GM12865 (cell line): ENCODE results near the gene CPA1.

ENCODE experiments used
- DNase-seq: peaks from one replicate; pipeline ENCODE4 v3.0.0; 2010; ENCODE audit warnings: low read depth
- H3K4me3 ChIP-seq: 2 replicates; pipeline ENCODE4 v1.5.1; 2011; ENCODE audit warnings: mild to moderate bottlenecking, low read depth, low read length, control low read depth
- CTCF ChIP-seq: IDR thresholded peaks from 2 replicates; pipeline ENCODE4 v1.5.1; 2011; ENCODE audit warnings: low read length, control low read depth, low read depth, inconsistent platforms; ENCODE audit not compliant: insufficient read depth; ENCODE audit errors: missing control alignments

The CPA1 gene

GRCh38 chr7:130367088-130367755 lies 13.1 kb upstream of the CPA1 start:
- no peak overlapping the region for H3K4me3 ChIP-seq
- TF ChIP-seq CTCF, result no peak
- no peak for DNase-seq

GRCh38 chr7:130367836-130368746 lies 12.2 kb upstream of the CPA1 start:
- TF ChIP-seq CTCF, result no peak
- no peak for DNase-seq
- no peak overlapping the region for H3K4me3 ChIP-seq

GRCh38 chr7:130369110-130369711 lies 11.1 kb upstream of the CPA1 start:
- DNase-seq, result peak; percentile 12
- H3K4me3 ChIP-seq, result no peak overlapping the region
- no peak for TF ChIP-seq CTCF

DNA sequence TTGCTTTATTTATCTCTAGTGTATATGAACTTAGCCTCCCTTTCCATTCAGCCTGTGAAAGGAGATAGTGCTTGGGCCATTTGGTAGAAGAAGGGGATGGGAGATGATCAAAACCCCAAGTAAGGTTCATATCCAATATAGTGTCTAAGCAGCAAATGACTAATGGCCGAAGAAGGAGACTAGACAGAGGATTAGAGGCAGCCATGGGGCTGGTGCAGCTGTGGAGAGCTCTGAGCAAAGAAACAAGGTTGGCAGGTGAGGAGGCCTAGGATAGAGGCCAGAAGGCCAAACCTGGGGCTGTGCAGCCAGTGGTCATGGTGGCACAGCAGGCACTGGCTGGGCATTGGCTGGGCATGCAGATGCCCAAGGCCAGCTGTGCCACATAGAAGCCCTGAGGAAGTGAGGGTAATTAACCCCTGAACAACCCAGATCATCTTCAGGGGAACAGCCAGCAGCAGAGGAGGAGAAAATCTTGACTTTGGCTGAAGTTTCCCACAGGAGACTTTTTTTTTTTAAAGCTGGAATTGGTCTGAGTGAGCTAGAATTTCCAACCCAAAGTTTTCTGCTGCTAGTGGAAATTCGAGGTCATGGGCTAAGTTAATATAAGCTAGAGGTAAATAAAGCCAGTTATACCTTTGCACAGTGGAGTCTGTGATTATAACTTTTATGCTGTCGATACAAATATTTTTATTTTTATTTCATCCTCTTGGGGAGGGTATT lies 10.3 kb upstream of the CPA1 start:
- H3K4me3 ChIP-seq, result no peak overlapping the region
- no peak for DNase-seq
- TF ChIP-seq CTCF, result no peak

DNA sequence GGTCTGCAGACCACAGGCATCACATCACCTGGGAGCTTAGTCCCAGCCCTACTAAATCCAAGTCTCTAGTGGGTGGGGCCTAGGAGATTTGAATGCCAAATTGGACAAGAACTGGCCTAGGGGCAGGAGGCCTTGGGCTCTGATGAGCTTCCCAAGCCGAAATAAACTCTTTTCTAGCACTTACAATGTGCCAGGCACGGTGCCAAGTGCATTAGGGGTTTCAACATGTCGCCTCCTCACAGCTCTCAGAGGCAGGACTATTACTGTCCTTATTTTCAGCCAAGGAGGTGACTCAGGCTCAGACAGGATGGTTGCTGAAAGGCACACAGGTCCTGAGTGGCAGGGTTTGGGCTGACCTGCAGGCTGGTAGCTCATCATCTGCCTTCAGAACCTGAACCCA lies 9.2 kb upstream of the CPA1 start:
- H3K4me3 ChIP-seq, result no peak overlapping the region
- no peak for TF ChIP-seq CTCF
- DNase-seq, result no peak

DNA sequence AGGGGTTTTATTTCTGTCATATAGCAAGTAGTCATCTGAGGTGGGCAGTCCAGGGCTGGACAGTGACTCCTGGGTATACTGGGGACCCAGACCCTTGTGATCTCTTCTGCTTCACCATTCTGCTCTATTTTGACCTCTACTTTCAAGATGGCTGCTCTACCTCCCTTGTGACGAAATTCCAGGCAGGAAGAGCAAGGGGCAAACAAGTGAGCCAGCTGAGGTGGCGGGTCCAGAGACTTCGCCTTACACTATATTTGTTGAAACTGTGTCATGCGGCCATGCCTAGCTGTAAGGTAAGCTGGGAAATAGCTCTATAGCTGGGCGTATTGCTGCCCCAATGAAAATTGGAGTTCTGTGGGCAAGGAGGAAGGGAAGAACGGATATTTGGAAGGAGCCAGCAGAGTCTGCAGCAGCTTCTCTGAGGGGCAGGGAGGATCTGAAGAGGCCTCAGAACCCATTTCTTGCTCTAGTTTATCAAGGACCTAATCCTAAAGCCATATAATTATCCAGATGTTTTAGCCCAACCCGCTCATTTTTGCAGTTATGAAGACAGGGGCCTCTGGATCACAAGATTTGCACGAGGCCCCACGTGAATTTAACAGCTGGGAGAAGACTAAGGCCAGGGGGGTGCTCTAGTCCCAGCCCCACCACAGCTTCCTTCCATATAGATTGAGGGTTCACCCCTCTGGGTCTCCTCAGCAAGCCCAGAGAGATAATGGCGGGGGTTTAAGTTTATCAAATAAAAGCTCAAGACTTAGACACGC lies 7.7 kb upstream of the CPA1 start:
- TF ChIP-seq CTCF, result no peak
- no peak overlapping the region for H3K4me3 ChIP-seq
- no peak for DNase-seq
